ENCODE results near the gene AP5B1.

GRCh38 chr11:65743681-65744025 is 37.1 kb downstream of the AP5B1 start:
- TF ChIP-seq CTCF (IDR thresholded peaks at IDR 0.05) (no peak), EZH2 (IDR thresholded peaks at IDR 0.05) (no peak)
